IMR-90 (cell line): ENCODE results near the gene ZNF506. TPM values are rescaled to one million over a fixed set of nuclear protein-coding genes. Genes with fewer than 3 reads are reported as not detected.
"Not testable (repeated sequence)": the region's sequence is repeated elsewhere in the genome, so short reads cannot be mapped to it uniquely, and the experiment has no call there.

ENCODE experiments used
- ATAC-seq: fragments of 200-7000 bp; cut with Tn5 transposase; 2 replicates; pipeline ENCODE4 v1.9.1; 2020; ENCODE audit warnings: low read depth, mild to moderate bottlenecking, moderate library complexity
- BruUV-seq: library from RNA; stranded (reverse); fragments of 400-500 nt; replicated peaks from 2 replicates; lab custom pipeline; 2021; lab: Mats Ljungman, UMichigan
- CTCF ChIA-PET: fragments of 300-600 bp; formaldehyde crosslinking; extraction: SDS; loops from one replicate; lab custom pipeline; 2021; ENCODE audit warnings: antibody characterized with exemption; lab: Yijun Ruan, JAX
- POLR2A ChIA-PET: fragments of 300-600 bp; sonication (Branson Sonifier 250); formaldehyde crosslinking; loops from one replicate; lab custom pipeline; 2022; ENCODE audit warnings: antibody characterized with exemption; ENCODE audit not compliant: unreplicated experiment; lab: Charles Lee
- DNase-seq: peaks from one replicate; pipeline ENCODE4 v3.0.0; 2013
- H2AFZ ChIP-seq: replicated peaks from 2 replicates; pipeline ENCODE3; 2013; ENCODE audit warnings: low read length, mild to moderate bottlenecking; ENCODE audit not compliant: poor library complexity
- H2AK5ac ChIP-seq: 2 replicates; pipeline ENCODE4 v1.6.1; 2013; ENCODE audit warnings: low read depth, low read length, inconsistent platforms
- H2AK9ac ChIP-seq: replicated peaks from 2 replicates; pipeline ENCODE3; 2013; ENCODE audit warnings: mild to moderate bottlenecking, low read depth, low read length, moderate library complexity; ENCODE audit not compliant: poor library complexity
- H2BK120ac ChIP-seq: 2 replicates; pipeline ENCODE4 v1.6.1; 2013; ENCODE audit warnings: low read depth, low read length, inconsistent platforms
- H2BK15ac ChIP-seq: 3 replicates; pipeline ENCODE4 v1.6.1; 2013; ENCODE audit warnings: low read depth, low read length, inconsistent platforms
- H2BK20ac ChIP-seq: 2 replicates; pipeline ENCODE4 v1.6.1; 2013; ENCODE audit warnings: low read depth, mild to moderate bottlenecking, inconsistent platforms, low read length, moderate library complexity
- H2BK5ac ChIP-seq: 2 replicates; pipeline ENCODE4 v1.6.1; 2013; ENCODE audit warnings: mild to moderate bottlenecking, low read depth, low read length, inconsistent platforms; ENCODE audit not compliant: poor library complexity, severe bottlenecking
- H3K14ac ChIP-seq: replicated peaks from 2 replicates; pipeline ENCODE4 v1.6.1; 2013; ENCODE audit warnings: low read depth, low read length, inconsistent platforms
- H3K18ac ChIP-seq: 2 replicates; pipeline ENCODE4 v1.6.1; 2013; ENCODE audit warnings: low read depth, low read length, control low read depth
- H3K23ac ChIP-seq: 2 replicates; pipeline ENCODE4 v1.6.1; 2013; ENCODE audit warnings: low read depth, low read length, inconsistent platforms
- H3K27ac ChIP-seq: 2 replicates; pipeline ENCODE4 v1.5.1; 2013; ENCODE audit warnings: mild to moderate bottlenecking, control low read depth, low read length; ENCODE audit not compliant: insufficient read depth
- H3K27me3 ChIP-seq: 2 replicates; pipeline ENCODE4 v1.6.1; 2013; ENCODE audit warnings: low read length; ENCODE audit not compliant: control insufficient read depth, insufficient read depth
- H3K36me3 ChIP-seq: 2 replicates; pipeline ENCODE4 v1.6.1; 2013; ENCODE audit warnings: low read length, mixed read lengths; ENCODE audit not compliant: control insufficient read depth, insufficient read depth
- H3K4ac ChIP-seq: 2 replicates; pipeline ENCODE4 v1.6.1; 2013; ENCODE audit warnings: low read depth, low read length, inconsistent platforms
- H3K4me1 ChIP-seq: 2 replicates; pipeline ENCODE4 v1.6.1; 2013; ENCODE audit warnings: low read length, mixed read lengths; ENCODE audit not compliant: control insufficient read depth, insufficient read depth
- H3K4me2 ChIP-seq: 2 replicates; pipeline ENCODE4 v1.6.1; 2013; ENCODE audit warnings: low read depth, mild to moderate bottlenecking, control low read depth, low read length, moderate library complexity
- H3K4me3 ChIP-seq: 2 replicates; pipeline ENCODE4 v1.5.1; 2013; ENCODE audit warnings: low read depth, mild to moderate bottlenecking, control low read depth, low read length, moderate library complexity; ENCODE audit not compliant: insufficient read depth
- H3K56ac ChIP-seq: 2 replicates; pipeline ENCODE4 v1.6.1; 2013; ENCODE audit warnings: low read length, inconsistent platforms; ENCODE audit not compliant: insufficient read depth; ENCODE audit errors: extremely low read depth
- H3K79me1 ChIP-seq, 2 experiments: 2 replicates each; pipeline ENCODE4 v1.6.1; 2013; ENCODE audit warnings: low read length in 2 of 2, inconsistent platforms in 1 of 2, low read depth in 1 of 2
- H3K9ac ChIP-seq: 2 replicates; pipeline ENCODE4 v1.6.1; 2013; ENCODE audit warnings: low read depth, low read length, control low read depth
- H3K9me1 ChIP-seq: 2 replicates; pipeline ENCODE4 v1.6.1; 2013; ENCODE audit warnings: low read length, inconsistent platforms; ENCODE audit not compliant: insufficient read depth
- H3K9me3 ChIP-seq: 2 replicates; pipeline ENCODE4 v1.6.1; 2013; ENCODE audit warnings: low read length; ENCODE audit not compliant: control insufficient read depth, insufficient read depth
- H4K20me1 ChIP-seq: 2 replicates; pipeline ENCODE4 v1.6.1; 2013; ENCODE audit warnings: low read length, inconsistent platforms; ENCODE audit not compliant: insufficient read depth
- H4K5ac ChIP-seq: 2 replicates; pipeline ENCODE4 v1.6.1; 2013; ENCODE audit warnings: mild to moderate bottlenecking, low read depth, low read length, control low read depth
- H4K8ac ChIP-seq, 2 experiments: 2 replicates each; pipeline ENCODE4 v1.6.1; 2013; ENCODE audit warnings: low read depth in 2 of 2, low read length in 2 of 2, control low read depth in 1 of 2, inconsistent platforms in 1 of 2
- H4K91ac ChIP-seq: 2 replicates; pipeline ENCODE4 v1.6.1; 2013; ENCODE audit warnings: low read depth, low read length, inconsistent platforms; ENCODE audit not compliant: insufficient read depth
- WGBS, 2 experiments: methylation state at CpG; one replicate each; pipeline versions ENCODE4 v1.1.5 to v1.1.7; 2013; ENCODE audit warnings: missing lambda C conversion rate in 2 of 2; ENCODE audit not compliant: insufficient read length in 1 of 2; ENCODE audit errors: extremely low coverage in 2 of 2; 5-methylcytosine and 5-hydroxymethylcytosine counted together
- dilution Hi-C: fragments of 300-500 bp; cut with HindIII; formaldehyde crosslinking; loops from one replicate; pipeline ENCODE4 v1.14.3; 2018; ENCODE audit warnings: low sequenced_read_pairs; ENCODE audit not compliant: unreplicated experiment
- in situ Hi-C: fragments of 300-500 bp; cut with MboI; formaldehyde crosslinking; loops from 3 replicates; pipeline ENCODE4 v1.14.3; 2019; ENCODE audit warnings: low sequenced_read_pairs, inconsistent platforms, mixed read lengths
- intact Hi-C: fragments of 100-400 bp; cut with micrococcal nuclease; formaldehyde crosslinking; loops from 2 replicates; pipeline ENCODE4 v1.10.0; 2022
- polyA plus RNA-seq, 3 experiments: library from polyadenylated mRNA; depleted of rRNA; stranded (reverse); fragments of >200 nt; gene quantifications; 2 replicates each; pipeline ENCODE4 v1.2.3, GENCODE V29; 2012; ENCODE audit warnings: low replicate concordance in 1 of 3
- total RNA-seq: library from RNA; depleted of rRNA; stranded (reverse); fragments of >200 nt; gene quantifications from 2 replicates; pipeline ENCODE4 v1.2.3, GENCODE V29; 2012

The ZNF506 gene
- total and polyA plus RNA-seq, 2 of the 4 experiments (the other 2 are of a cell fraction) = 2.4 to 6.1 TPM

DNA sequence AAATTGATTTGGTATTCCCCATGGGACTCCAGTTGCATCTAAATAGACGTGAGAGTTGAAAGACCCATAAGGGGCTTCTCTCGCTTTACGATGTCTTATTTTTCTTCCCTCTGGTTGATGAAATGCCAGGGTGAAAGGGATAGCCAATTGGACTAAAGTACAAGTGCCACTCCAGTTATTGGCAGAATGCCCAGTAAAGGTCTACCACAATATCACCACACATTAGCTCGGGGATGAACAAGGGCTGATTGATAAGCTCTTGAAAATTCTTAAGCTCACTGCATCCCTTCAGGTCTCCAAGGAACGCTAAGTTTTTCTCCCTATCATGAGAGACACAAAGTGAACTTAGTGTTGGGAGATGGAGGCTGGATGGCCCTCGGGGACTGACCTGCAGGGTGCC is 39.8 kb downstream of the ZNF506 start:
- H3K4ac ChIP-seq, H3K4me3 ChIP-seq, H3K9me3 ChIP-seq, H3K9ac ChIP-seq, H3K23ac ChIP-seq, H2AK5ac ChIP-seq, in situ Hi-C loops, H2BK20ac ChIP-seq, H2AFZ ChIP-seq, H2BK15ac ChIP-seq, DNase-seq, H4K8ac ChIP-seq, BruUV-seq, H3K14ac ChIP-seq, H4K20me1 ChIP-seq, H3K4me1 ChIP-seq, H3K18ac ChIP-seq, H3K27me3 ChIP-seq, H4K5ac ChIP-seq, CTCF ChIA-PET, ATAC-seq, H3K56ac ChIP-seq, H4K91ac ChIP-seq, H2AK9ac ChIP-seq, H3K4me2 ChIP-seq, POLR2A ChIA-PET, H2BK120ac ChIP-seq, H2BK5ac ChIP-seq, H3K9me1 ChIP-seq, H3K36me3 ChIP-seq, dilution Hi-C loops, intact Hi-C loops, H3K27ac ChIP-seq: not testable (repeated sequence)
- H3K79me1 ChIP-seq = peaks cover 10 to 14% of the 10 kb centered on the region in 2 experiments
- WGBS, 2 experiments = no CpG with 5 or more reads among the region's 6 CpGs
